Thyroid gland (tissue), 4 donors: ENCODE measurements around the gene IL22. TPM values are rescaled to one million over a fixed set of nuclear protein-coding genes. Genes with fewer than 3 reads are reported as not detected.

Experiments used
- DNase-seq, 2 donors: peaks; one replicate each; pipeline ENCODE4 v3.0.0-alpha.2; 2019
- H3K27ac ChIP-seq, 3 donors: fragments of 200-600 bp; sonication (generic); 1 replicate in 2 of 3; 2 replicates in 1 of 3; pipeline ENCODE4 v1.5.1; 2016 to 2019; ENCODE audit warnings: mild to moderate bottlenecking in 1 of 3, moderate library complexity in 1 of 3
- H3K27me3 ChIP-seq: fragments of 200-600 bp; sonication (generic); one replicate; pipeline ENCODE4 v1.5.1; 2019
- H3K36me3 ChIP-seq, 2 donors: fragments of 200-600 bp; sonication (generic); one replicate each; pipeline ENCODE4 v1.5.1; 2016 to 2019
- H3K4me1 ChIP-seq, 2 donors: fragments of 200-600 bp; sonication (generic); one replicate each; pipeline ENCODE4 v1.5.1; 2017 to 2019
- H3K4me3 ChIP-seq, 3 donors: fragments of 200-600 bp; sonication (generic); replicated peaks in 1 of 3; 1 replicate in 2 of 3; 2 replicates in 1 of 3; pipeline ENCODE4 v1.5.1; 2016; ENCODE audit warnings: mild to moderate bottlenecking in 1 of 3
- H3K9me3 ChIP-seq: fragments of 200-600 bp; sonication (generic); one replicate; pipeline ENCODE4 v1.5.1; 2017
- CTCF ChIP-seq, 6 experiments: fragments of 200-600 bp in 3 of 6; fragments of 450-650 bp in 3 of 6; sonication (generic) in 3 of 6; IDR thresholded peaks; one replicate each; pipeline ENCODE4 v1.5.1; 2016 to 2019; ENCODE audit warnings: antibody characterized with exemption in 6 of 6, mild to moderate bottlenecking in 2 of 6, inconsistent platforms in 1 of 6, moderate library complexity in 1 of 6
- POLR2A ChIP-seq, 2 donors: fragments of 450-650 bp; IDR thresholded peaks; one replicate each; pipeline ENCODE4 v1.6.1; 2017; ENCODE audit warnings: antibody characterized with exemption in 2 of 2, mild to moderate bottlenecking in 2 of 2, moderate library complexity in 1 of 2
- WGBS, 2 donors: methylation state at CpG; one replicate each; pipeline ENCODE4 v1.1.5; 2017; 5-methylcytosine and 5-hydroxymethylcytosine counted together
- intact Hi-C: fragments of 100-400 bp; cut with DNase I; formaldehyde crosslinking; loops from one replicate; pipeline ENCODE4 v1.15.1; 2023
- total RNA-seq, 4 donors: library from RNA; depleted of rRNA; stranded (reverse); fragments of >200 nt; gene quantifications; one replicate each; pipeline ENCODE4 v1.2.3, GENCODE V29; 2016

Gene IL22
- total RNA-seq, 4 donors from 2014 or later = not detected

- 80 to 91% methylated on average over 2 of the region's 2 CpGs for WGBS, 2 donors
Measured at GRCh38 chr12:68200854-68201253, 52.5 kb downstream of the IL22 start.

DNA sequence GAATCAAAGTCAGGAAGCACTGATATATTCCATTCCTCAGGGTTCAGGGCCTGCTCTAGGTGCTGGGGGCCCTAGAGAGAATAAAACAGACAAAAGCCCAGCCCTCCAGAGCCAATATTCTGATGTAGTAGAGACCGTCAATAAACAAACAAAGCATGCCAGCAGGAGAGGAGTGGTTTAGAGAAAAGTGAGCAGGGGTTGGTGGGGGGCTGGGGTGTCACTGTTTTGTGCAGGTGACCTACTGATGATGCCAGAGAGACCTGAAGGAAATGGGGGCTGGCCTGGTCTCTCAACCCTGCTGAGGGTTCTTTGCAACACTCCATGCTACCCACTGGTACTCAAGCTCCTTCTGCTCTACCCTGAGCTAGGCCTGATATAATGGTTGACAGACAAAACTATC lies 54.3 kb downstream of the IL22 start:
- WGBS, 2 donors = 94 to 97% methylated on average over 1 of the region's 1 CpG
- intact Hi-C loops = no loop called here
- no peaks in the 10 kb centered on the region for H3K36me3 ChIP-seq
- no peak for DNase-seq
- H3K4me1 ChIP-seq = no peaks in the 10 kb centered on the region
- no peaks in the 10 kb centered on the region for H3K27me3 ChIP-seq
- H3K9me3 ChIP-seq = no peaks in the 10 kb centered on the region
- no peak overlapping the region for H3K27ac ChIP-seq
- no peak for TF ChIP-seq POLR2A (IDR thresholded peaks at IDR 0.05)
- TF ChIP-seq CTCF (IDR thresholded peaks at IDR 0.05) = no peak
- no peak overlapping the region for H3K4me3 ChIP-seq

More at GRCh38 chr12:68200854-68201253, 52.5 kb downstream of the IL22 start:
- Histone ChIP-seq H3K27me3 (no peaks in the 10 kb centered on the region), H3K4me3 (no peak overlapping the region), H3K4me1 (no peaks in the 10 kb centered on the region), H3K9me3 (no peaks in the 10 kb centered on the region), H3K27ac (no peak overlapping the region), H3K36me3 (no peaks in the 10 kb centered on the region)
- TF ChIP-seq CTCF (IDR thresholded peaks at IDR 0.05) (no peak), POLR2A (IDR thresholded peaks at IDR 0.05) (no peak)
- DNase-seq = no peak
- intact Hi-C loops = no loop called here

DNA sequence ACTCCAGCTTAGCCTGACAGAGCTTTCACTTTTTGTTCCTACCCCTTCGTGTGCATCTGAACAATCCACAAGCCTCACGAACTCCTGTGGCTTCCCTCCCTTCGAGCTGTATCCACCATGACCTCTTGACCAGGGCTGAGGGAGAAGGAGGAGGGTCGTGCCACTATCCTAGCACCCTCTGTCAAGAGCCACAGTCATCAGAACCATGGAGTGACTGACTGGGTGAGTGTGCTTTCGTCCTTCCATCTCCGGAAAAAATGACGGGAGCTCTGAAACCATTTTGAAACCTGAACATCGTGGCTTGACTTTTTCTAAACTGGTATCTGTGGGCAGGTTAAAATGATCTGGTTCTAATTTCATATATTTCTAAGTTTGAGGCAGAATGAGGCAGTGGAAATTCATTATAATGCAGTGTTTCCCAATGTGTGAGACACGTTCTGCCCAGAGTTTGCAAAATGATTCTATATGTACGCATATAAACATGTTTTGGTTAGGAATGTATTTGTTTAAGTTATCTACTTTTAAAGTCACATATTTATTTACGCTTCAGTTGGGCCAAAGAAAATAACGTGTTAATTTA lies 54.8 kb downstream of the IL22 start:
- intact Hi-C loops = no loop called here
- DNase-seq = no peak
- H3K4me1 ChIP-seq = no peaks in the 10 kb centered on the region
- WGBS, 2 donors = 78 to 81% methylated on average over 12 of the region's 12 CpGs
- no peak overlapping the region for H3K27ac ChIP-seq
- TF ChIP-seq CTCF (IDR thresholded peaks at IDR 0.05) (no peak), POLR2A (IDR thresholded peaks at IDR 0.05) (no peak)
- H3K36me3 ChIP-seq = no peaks in the 10 kb centered on the region
- no peak overlapping the region for H3K4me3 ChIP-seq
- no peaks in the 10 kb centered on the region for H3K9me3 ChIP-seq
- H3K27me3 ChIP-seq = no peaks in the 10 kb centered on the region

Other genes with a start within 250 kb of the IL22 start
- gene IFNG, start 93.9 kb downstream of the IL22 start, total RNA-seq = not detected
- not detected for gene IL26, start 27.8 kb downstream of the IL22 start, total RNA-seq
- gene MDM1, start 78.8 kb upstream of the IL22 start, total RNA-seq = 10 to 100 TPM; 28.1 to 33.9 (median 29.6) TPM